ENCODE results near the gene KNDC1.
"Not testable (repeated sequence)": the region's sequence is repeated elsewhere in the genome, so short reads cannot be mapped to it uniquely, and the experiment has no call there.

The KNDC1 gene

GRCh38 chr10:133126431-133127290 lies 33.4 kb upstream of the KNDC1 start:
- no peak for DNase-seq (ENCODE audit: low read depth, low spot score)

GRCh38 chr10:133127291-133128125 lies 32.5 kb upstream of the KNDC1 start:
- DNase-seq (ENCODE audit: low read depth, low spot score), result no peak

- no peak for DNase-seq (ENCODE audit: low read depth, low spot score)
Measured at GRCh38 chr10:133128126-133129070, 31.6 kb upstream of the KNDC1 start.

- no peak for DNase-seq (ENCODE audit: low read depth, low spot score)
Measured at GRCh38 chr10:133129071-133129858, 30.8 kb upstream of the KNDC1 start.

- DNase-seq (ENCODE audit: low read depth, low spot score), result no peak
Measured at GRCh38 chr10:133129859-133130495, 30.0 kb upstream of the KNDC1 start.

- no peak for DNase-seq (ENCODE audit: low read depth, low spot score)
Measured at GRCh38 chr10:133130602-133131001, 29.4 kb upstream of the KNDC1 start.

GRCh38 chr10:133131053-133131452 lies 29.0 kb upstream of the KNDC1 start:
- DNase-seq (ENCODE audit: low read depth, low spot score), result no peak

- DNase-seq (ENCODE audit: low read depth, low spot score), result no peak
Measured at GRCh38 chr10:133131734-133132472, 28.1 kb upstream of the KNDC1 start.

GRCh38 chr10:133132473-133133291 lies 27.3 kb upstream of the KNDC1 start:
- DNase-seq (ENCODE audit: low read depth, low spot score), result no peak

GRCh38 chr10:133133471-133134231 lies 26.4 kb upstream of the KNDC1 start:
- DNase-seq (ENCODE audit: low read depth, low spot score), result no peak

- no peak for DNase-seq (ENCODE audit: low read depth, low spot score)
Measured at GRCh38 chr10:133134411-133135115, 25.5 kb upstream of the KNDC1 start.

- no peak for DNase-seq (ENCODE audit: low read depth, low spot score)
Measured at GRCh38 chr10:133135116-133135465, 24.9 kb upstream of the KNDC1 start.

GRCh38 chr10:133137486-133138145 lies 22.4 kb upstream of the KNDC1 start:
- DNase-seq (ENCODE audit: low read depth, low spot score), result not testable (repeated sequence)

GRCh38 chr10:133139551-133140065 lies 20.4 kb upstream of the KNDC1 start:
- DNase-seq (ENCODE audit: low read depth, low spot score), result no peak

GRCh38 chr10:133140417-133141143 lies 19.4 kb upstream of the KNDC1 start:
- no peak for DNase-seq (ENCODE audit: low read depth, low spot score)
